WI38 (cell line): ENCODE data around the gene BPIFA2.

ENCODE experiments used
- H3K4me3 ChIP-seq: 2 replicates; pipeline ENCODE4 v1.5.1; 2011; ENCODE audit warnings: low read depth, mild to moderate bottlenecking, control low read depth, low read length
- TF ChIP-seq, protein P1 (sequence below): IDR thresholded peaks from 2 replicates; pipeline ENCODE4 v1.5.1; 2012; ENCODE audit warnings: low read depth, mild to moderate bottlenecking, control low read depth, low read length

BPIFA2 gene

DNA sequence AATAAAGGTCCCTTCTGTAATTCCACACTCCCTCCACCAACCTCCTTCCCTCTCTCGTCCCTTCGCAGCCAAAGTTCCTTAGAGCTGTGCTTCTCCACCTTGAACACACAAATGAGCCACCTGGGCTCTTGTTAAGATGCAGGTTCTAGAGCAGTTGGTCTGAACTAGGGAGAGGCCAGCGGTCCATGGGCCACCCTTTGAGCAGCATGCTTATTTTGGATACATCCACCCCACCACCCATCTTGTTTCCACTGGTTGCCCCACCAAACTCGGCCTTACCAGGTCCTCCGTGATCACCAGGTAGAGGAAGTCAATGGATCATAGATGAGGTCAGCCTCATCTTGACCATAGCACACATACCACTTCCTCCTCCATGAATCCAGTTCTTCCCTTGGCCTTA is 7.3 kb upstream of the BPIFA2 start:
- TF ChIP-seq, protein P1, sequence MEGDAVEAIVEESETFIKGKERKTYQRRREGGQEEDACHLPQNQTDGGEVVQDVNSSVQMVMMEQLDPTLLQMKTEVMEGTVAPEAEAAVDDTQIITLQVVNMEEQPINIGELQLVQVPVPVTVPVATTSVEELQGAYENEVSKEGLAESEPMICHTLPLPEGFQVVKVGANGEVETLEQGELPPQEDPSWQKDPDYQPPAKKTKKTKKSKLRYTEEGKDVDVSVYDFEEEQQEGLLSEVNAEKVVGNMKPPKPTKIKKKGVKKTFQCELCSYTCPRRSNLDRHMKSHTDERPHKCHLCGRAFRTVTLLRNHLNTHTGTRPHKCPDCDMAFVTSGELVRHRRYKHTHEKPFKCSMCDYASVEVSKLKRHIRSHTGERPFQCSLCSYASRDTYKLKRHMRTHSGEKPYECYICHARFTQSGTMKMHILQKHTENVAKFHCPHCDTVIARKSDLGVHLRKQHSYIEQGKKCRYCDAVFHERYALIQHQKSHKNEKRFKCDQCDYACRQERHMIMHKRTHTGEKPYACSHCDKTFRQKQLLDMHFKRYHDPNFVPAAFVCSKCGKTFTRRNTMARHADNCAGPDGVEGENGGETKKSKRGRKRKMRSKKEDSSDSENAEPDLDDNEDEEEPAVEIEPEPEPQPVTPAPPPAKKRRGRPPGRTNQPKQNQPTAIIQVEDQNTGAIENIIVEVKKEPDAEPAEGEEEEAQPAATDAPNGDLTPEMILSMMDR = no peak
- no peak overlapping the region for H3K4me3 ChIP-seq

DNA sequence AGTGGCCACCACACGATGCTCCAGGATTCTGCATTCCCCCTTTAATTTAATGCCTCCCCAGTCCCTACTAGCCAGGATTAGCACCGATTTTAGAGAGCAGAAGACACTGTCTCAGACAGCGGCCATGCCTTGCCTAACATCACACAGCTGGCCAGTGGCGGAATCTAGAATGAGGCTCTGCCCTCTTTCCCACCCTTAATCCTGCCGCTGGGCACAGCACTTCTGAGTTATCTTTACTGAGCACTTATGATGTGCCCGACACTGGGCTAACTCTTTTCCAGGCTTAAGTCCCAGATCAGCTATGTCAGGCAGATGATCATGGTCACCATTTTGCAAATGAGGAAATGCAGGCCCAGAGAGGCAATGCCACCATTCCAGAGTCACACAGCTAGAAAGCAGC is 5.6 kb upstream of the BPIFA2 start:
- no peak overlapping the region for H3K4me3 ChIP-seq
- TF ChIP-seq, protein P1 = no peak

DNA sequence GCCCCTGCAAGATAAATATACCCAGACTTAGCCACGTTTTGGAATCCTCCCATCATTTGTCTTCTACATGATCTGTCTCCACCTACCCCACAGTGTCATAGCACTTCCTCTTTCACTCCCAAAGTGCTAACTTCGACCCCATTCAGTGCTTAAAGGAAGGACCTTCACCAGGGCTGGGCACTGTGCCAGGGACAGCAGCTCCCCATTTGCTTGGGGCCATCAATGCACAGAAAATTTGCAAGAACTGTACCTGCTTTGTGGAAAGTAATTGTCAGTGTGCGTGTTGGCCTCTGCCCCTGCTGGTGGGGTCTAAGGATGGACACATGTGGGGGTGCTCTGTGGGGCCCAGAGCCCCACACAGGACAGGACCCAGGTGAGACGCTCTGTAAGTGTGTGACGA is 5.2 kb upstream of the BPIFA2 start:
- TF ChIP-seq, protein P1 = no peak

DNA sequence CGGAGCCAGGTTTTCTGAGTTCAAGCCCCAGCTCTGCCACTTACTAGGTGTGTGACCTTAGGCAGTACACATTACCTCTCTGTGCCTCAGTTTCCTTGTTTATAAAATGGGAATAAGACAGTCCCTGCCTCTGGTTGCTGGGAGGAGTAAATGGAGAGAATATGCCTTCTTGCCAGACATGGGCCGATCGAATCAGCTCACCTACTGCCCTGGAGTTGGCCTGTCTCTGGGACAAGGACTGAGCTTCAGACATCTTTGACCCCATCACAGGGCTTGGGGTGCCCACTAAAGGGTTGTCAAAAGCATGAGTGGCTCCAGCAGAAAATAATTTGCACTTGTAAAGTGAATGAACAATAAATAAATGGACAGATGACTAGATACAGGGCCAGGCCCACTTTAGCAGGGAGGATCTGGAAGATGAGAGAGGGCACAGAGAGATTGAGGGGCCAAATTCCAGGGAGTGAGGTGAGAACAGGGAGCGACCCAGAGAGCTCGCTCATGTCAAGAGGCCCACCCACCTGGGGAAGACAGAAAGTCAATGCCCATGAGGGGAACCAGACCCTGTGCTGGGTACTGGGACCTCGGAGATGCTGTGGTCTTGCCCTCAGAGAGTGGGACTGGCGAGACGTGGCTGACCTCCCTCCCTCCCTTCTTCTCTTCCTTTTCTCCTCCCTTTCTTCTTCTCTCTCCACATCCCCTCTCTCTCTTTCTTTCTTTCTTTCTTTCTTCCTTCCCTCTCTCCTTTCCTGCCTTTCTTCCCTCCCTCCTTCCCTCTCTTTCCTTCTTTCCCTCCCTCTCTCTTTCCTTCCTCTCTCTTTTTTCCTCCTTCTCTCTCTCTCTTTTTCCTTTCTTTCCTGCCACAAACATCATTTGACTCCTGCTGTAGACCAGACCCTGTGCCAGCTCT is 3.9 kb upstream of the BPIFA2 start:
- H3K4me3 ChIP-seq = no peak overlapping the region
- TF ChIP-seq, protein P1 = no peak

More for the DNA sequence above, 5.2 kb upstream of the BPIFA2 start:
- no peak overlapping the region for H3K4me3 ChIP-seq

GRCh38 chr20:33164763-33165095 is 3.2 kb upstream of the BPIFA2 start:
- TF ChIP-seq, protein P1 = no peak
- no peak overlapping the region for H3K4me3 ChIP-seq

GRCh38 chr20:33165416-33166055 is 2.4 kb upstream of the BPIFA2 start:
- no peak overlapping the region for H3K4me3 ChIP-seq
- TF ChIP-seq, protein P1 = no peak

GRCh38 chr20:33166533-33167113 is 1.3 kb upstream of the BPIFA2 start:
- TF ChIP-seq, protein P1 = no peak
- no peak overlapping the region for H3K4me3 ChIP-seq
